HEK293 (cell line): Measurements from ENCODE around the gene PRXL2B.
"Not testable (repeated sequence)": the region's sequence is repeated elsewhere in the genome, so short reads cannot be mapped to it uniquely, and the experiment has no call there.

Experiments
- CTCF ChIA-PET: fragments of 350-600 bp; formaldehyde crosslinking; extraction: SDS; loops from one replicate; lab custom pipeline; 2021; ENCODE audit warnings: antibody characterized with exemption; lab: Yijun Ruan, JAX
- POLR2A ChIA-PET: fragments of 300-600 bp; formaldehyde crosslinking; extraction: SDS; loops from one replicate; lab custom pipeline; 2020; ENCODE audit warnings: antibody characterized with exemption, inconsistent platforms; lab: Yijun Ruan, JAX
- H3K27ac ChIP-seq: fragments of 200-500 bp; sonication (Bioruptor generic); 2 replicates; pipeline ENCODE4 v1.5.1; 2014; ENCODE audit warnings: low read depth, low read length, control low read depth, inconsistent platforms; ENCODE audit errors: extremely low read depth
- H3K36me3 ChIP-seq, 2 experiments: fragments of 200-500 bp in 1 of 2; sonication (Bioruptor generic) in 1 of 2; 1 replicate in 1 of 2; 2 replicates in 1 of 2; pipeline ENCODE4 v1.5.1; 2014 to 2017; ENCODE audit warnings: inconsistent platforms in 2 of 2, low read length in 2 of 2; ENCODE audit not compliant: control insufficient read depth in 2 of 2, insufficient read depth in 1 of 2
- H3K4me1 ChIP-seq: fragments of 200-500 bp; sonication (Bioruptor generic); 2 replicates; pipeline ENCODE4 v1.5.1; 2014; ENCODE audit warnings: mild to moderate bottlenecking, low read length, inconsistent platforms; ENCODE audit not compliant: control insufficient read depth, insufficient read depth
- H3K4me3 ChIP-seq: 2 replicates; pipeline ENCODE4 v1.5.1; 2011; ENCODE audit warnings: low read depth, mild to moderate bottlenecking, control low read depth, low read length, moderate library complexity
- H3K9me3 ChIP-seq: fragments of 200-500 bp; sonication (Bioruptor generic); 2 replicates; pipeline ENCODE4 v1.5.1; 2014; ENCODE audit warnings: low read depth, low read length, inconsistent platforms; ENCODE audit not compliant: control insufficient read depth, insufficient read depth
- INSM2 ChIP-seq: fragments of 450-650 bp; formaldehyde crosslinking; IDR thresholded peaks from 2 replicates; pipeline ENCODE4 v1.5.1; 2016; ENCODE audit warnings: missing biosample characterization, missing genetic modification characterization
- KLF8 ChIP-seq: fragments of 450-650 bp; formaldehyde crosslinking; IDR thresholded peaks from 2 replicates; pipeline ENCODE4 v1.5.1; 2016; ENCODE audit warnings: missing biosample characterization, missing genetic modification characterization
- MEIS1 ChIP-seq: sonication (generic); formaldehyde crosslinking; IDR thresholded peaks from 2 replicates; pipeline ENCODE4 v1.8.1; 2022; ENCODE audit warnings: missing genetic modification reagents, mild to moderate bottlenecking, borderline replicate concordance
- PRDM2 ChIP-seq: fragments of 450-650 bp; formaldehyde crosslinking; IDR thresholded peaks from 2 replicates; pipeline ENCODE4 v1.5.1; 2016; ENCODE audit warnings: missing biosample characterization, missing genetic modification characterization, borderline replicate concordance
- SCRT2 ChIP-seq: fragments of 450-650 bp; formaldehyde crosslinking; IDR thresholded peaks from 2 replicates; pipeline ENCODE4 v1.5.1; 2016; ENCODE audit warnings: missing biosample characterization, missing genetic modification characterization
- YY1 ChIP-seq: fragments of 450-650 bp; formaldehyde crosslinking; IDR thresholded peaks from 2 replicates; pipeline ENCODE4 v1.5.1; 2018; ENCODE audit warnings: missing biosample characterization, missing genetic modification characterization
- ZBTB44 ChIP-seq: fragments of 450-650 bp; IDR thresholded peaks from 2 replicates; pipeline ENCODE4 v1.5.1; 2018; ENCODE audit warnings: missing biosample characterization, mild to moderate bottlenecking, missing genetic modification characterization
- ZNF138 ChIP-seq: fragments of 450-650 bp; formaldehyde crosslinking; IDR thresholded peaks from 2 replicates; pipeline ENCODE4 v1.5.1; 2016; ENCODE audit warnings: missing biosample characterization, missing genetic modification characterization, borderline replicate concordance
- ZNF146 ChIP-seq: fragments of 450-650 bp; formaldehyde crosslinking; IDR thresholded peaks from 2 replicates; pipeline ENCODE4 v1.5.1; 2016; ENCODE audit warnings: missing biosample characterization, missing genetic modification characterization
- ZNF174 ChIP-seq: fragments of 450-650 bp; formaldehyde crosslinking; IDR thresholded peaks from 2 replicates; pipeline ENCODE4 v1.5.0; 2017; ENCODE audit warnings: missing biosample characterization, mild to moderate bottlenecking, missing genetic modification characterization
- ZNF184 ChIP-seq: fragments of 450-650 bp; IDR thresholded peaks from 2 replicates; pipeline ENCODE4 v1.5.1; 2018; ENCODE audit warnings: missing biosample characterization, mild to moderate bottlenecking, missing genetic modification characterization
- ZNF302 ChIP-seq: fragments of 450-650 bp; formaldehyde crosslinking; IDR thresholded peaks from 2 replicates; pipeline ENCODE4 v1.5.1; 2016; ENCODE audit warnings: missing biosample characterization, missing genetic modification characterization, low read depth
- ZNF362 ChIP-seq: fragments of 450-650 bp; formaldehyde crosslinking; IDR thresholded peaks from 2 replicates; pipeline ENCODE4 v1.5.1; 2016; ENCODE audit warnings: missing biosample characterization, missing genetic modification characterization
- ZNF549 ChIP-seq: fragments of 450-650 bp; IDR thresholded peaks from 2 replicates; pipeline ENCODE4 v1.5.1; 2018; ENCODE audit warnings: missing biosample characterization, missing genetic modification characterization, mild to moderate bottlenecking, inconsistent platforms, moderate library complexity
- ZNF560 ChIP-seq: fragments of 450-650 bp; formaldehyde crosslinking; IDR thresholded peaks from 2 replicates; pipeline ENCODE4 v1.5.1; 2017; ENCODE audit warnings: missing biosample characterization, missing genetic modification characterization, borderline replicate concordance
- ZNF629 ChIP-seq: fragments of 450-650 bp; formaldehyde crosslinking; IDR thresholded peaks from 2 replicates; pipeline ENCODE4 v1.5.1; 2017; ENCODE audit warnings: missing biosample characterization, missing genetic modification characterization
- ZSCAN16 ChIP-seq: fragments of 450-650 bp; formaldehyde crosslinking; IDR thresholded peaks from 2 replicates; pipeline ENCODE4 v1.5.1; 2016; ENCODE audit warnings: missing biosample characterization, missing genetic modification characterization
- TF ChIP-seq, protein P1 (sequence below): fragments of 450-650 bp; formaldehyde crosslinking; IDR thresholded peaks from 2 replicates; pipeline ENCODE4 v1.5.1; 2016; ENCODE audit warnings: missing biosample characterization, missing genetic modification characterization
- TF ChIP-seq, protein P2 (sequence below): fragments of 450-650 bp; formaldehyde crosslinking; IDR thresholded peaks from 2 replicates; pipeline ENCODE4 v1.5.1; 2017; ENCODE audit warnings: missing biosample characterization, missing genetic modification characterization

PRXL2B gene

DNA sequence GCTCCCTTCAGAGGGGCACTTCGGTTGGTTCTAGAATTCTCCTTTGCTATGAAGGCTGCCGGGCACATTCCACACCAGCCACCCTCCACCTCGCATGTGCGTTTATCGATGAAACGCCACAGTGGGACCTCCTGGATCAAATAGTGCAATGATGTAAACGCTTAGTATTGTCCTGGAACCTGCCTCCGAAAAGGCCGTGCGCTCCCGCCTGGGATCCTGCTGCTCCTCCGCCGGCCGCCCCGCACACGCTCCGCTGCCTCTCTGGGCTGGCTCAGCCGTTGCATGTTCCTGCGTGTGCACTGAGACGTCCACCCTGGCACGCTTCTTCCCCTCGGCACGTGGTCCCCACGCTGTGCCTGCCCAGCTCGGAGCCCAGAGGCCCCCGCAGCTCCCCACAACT, 34.4 kb upstream of the PRXL2B start:
- no peak for TF ChIP-seq ZNF629 (tag by site-specific recombination)
- no peak for TF ChIP-seq ZNF302
- no peak for TF ChIP-seq ZNF549 (tag by site-specific recombination)
- no peak for TF ChIP-seq ZNF174 (tag by site-specific recombination)
- TF ChIP-seq ZNF362: no peak
- TF ChIP-seq, protein P1, sequence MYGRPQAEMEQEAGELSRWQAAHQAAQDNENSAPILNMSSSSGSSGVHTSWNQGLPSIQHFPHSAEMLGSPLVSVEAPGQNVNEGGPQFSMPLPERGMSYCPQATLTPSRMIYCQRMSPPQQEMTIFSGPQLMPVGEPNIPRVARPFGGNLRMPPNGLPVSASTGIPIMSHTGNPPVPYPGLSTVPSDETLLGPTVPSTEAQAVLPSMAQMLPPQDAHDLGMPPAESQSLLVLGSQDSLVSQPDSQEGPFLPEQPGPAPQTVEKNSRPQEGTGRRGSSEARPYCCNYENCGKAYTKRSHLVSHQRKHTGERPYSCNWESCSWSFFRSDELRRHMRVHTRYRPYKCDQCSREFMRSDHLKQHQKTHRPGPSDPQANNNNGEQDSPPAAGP (tag by site-specific recombination): no peak
- no peak for TF ChIP-seq ZNF184
- no peak for TF ChIP-seq YY1 (tag by site-specific recombination)
- TF ChIP-seq, protein P2, sequence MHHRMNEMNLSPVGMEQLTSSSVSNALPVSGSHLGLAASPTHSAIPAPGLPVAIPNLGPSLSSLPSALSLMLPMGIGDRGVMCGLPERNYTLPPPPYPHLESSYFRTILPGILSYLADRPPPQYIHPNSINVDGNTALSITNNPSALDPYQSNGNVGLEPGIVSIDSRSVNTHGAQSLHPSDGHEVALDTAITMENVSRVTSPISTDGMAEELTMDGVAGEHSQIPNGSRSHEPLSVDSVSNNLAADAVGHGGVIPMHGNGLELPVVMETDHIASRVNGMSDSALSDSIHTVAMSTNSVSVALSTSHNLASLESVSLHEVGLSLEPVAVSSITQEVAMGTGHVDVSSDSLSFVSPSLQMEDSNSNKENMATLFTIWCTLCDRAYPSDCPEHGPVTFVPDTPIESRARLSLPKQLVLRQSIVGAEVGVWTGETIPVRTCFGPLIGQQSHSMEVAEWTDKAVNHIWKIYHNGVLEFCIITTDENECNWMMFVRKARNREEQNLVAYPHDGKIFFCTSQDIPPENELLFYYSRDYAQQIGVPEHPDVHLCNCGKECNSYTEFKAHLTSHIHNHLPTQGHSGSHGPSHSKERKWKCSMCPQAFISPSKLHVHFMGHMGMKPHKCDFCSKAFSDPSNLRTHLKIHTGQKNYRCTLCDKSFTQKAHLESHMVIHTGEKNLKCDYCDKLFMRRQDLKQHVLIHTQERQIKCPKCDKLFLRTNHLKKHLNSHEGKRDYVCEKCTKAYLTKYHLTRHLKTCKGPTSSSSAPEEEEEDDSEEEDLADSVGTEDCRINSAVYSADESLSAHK: no peak
- no peak for TF ChIP-seq ZNF560 (tag by site-specific recombination)
- TF ChIP-seq INSM2: no peak
- TF ChIP-seq ZNF146 (tag by site-specific recombination): no peak
- no peak for TF ChIP-seq ZBTB44 (tag by site-specific recombination)
- no peak for TF ChIP-seq MEIS1 (CRISPR knock-in tag)
- no peak for TF ChIP-seq SCRT2 (tag by site-specific recombination)
- no peak for TF ChIP-seq PRDM2
- TF ChIP-seq ZNF138 (tag by site-specific recombination): no peak
- no peak for TF ChIP-seq KLF8 (tag by site-specific recombination)
- no peak for TF ChIP-seq ZSCAN16 (tag by site-specific recombination)
- Histone ChIP-seq H3K36me3 (no peaks in the 10 kb centered on the region), H3K4me3 (no peak overlapping the region), H3K4me1 (no peaks in the 10 kb centered on the region; the same call in 1 of the 2 replicates), H3K27ac (no peak overlapping the region), H3K9me3 (no peaks in the 10 kb centered on the region)
- ChIA-PET CTCF (no interaction called here), POLR2A (no interaction called here)

GRCh38 chr1:2553076-2553475, 33.5 kb upstream of the PRXL2B start:
- H3K9me3 ChIP-seq, H3K27ac ChIP-seq, H3K36me3 ChIP-seq, H3K4me1 ChIP-seq, POLR2A ChIA-PET, H3K4me3 ChIP-seq, CTCF ChIA-PET: not testable (repeated sequence)
